ENCODE data around the gene SSH3. TPM values are rescaled to one million over a fixed set of nuclear protein-coding genes. Genes with fewer than 3 reads are reported as not detected.

Gene SSH3
- total RNA-seq, 1 donor: 25.0 TPM

- Histone ChIP-seq H3K4me1 (ENCODE audit: insufficient read depth, low read length) (peaks cover under 1% of the 10 kb centered on the region), H3K4me3 (ENCODE audit: insufficient read depth, low read length) (no peak overlapping the region), H3K27ac (ENCODE audit: low read depth, low read length) (no peak overlapping the region), H3K27me3 (ENCODE audit: insufficient read depth, low read length) (no peaks in the 10 kb centered on the region), H2AFZ (ENCODE audit: low read length) (no peak overlapping the region), H3K9me3 (ENCODE audit: low read depth, low read length) (no peaks in the 10 kb centered on the region), H3K36me3 (ENCODE audit: insufficient read depth, low read length) (peaks cover 2% of the 10 kb centered on the region), H3K79me2 (ENCODE audit: insufficient read depth, low read length) (no peaks in the 10 kb centered on the region), H3K4me2 (ENCODE audit: insufficient read depth, low read length) (no peak overlapping the region), H4K20me1 (ENCODE audit: insufficient read depth, low read length) (no peaks in the 10 kb centered on the region)
- TF ChIP-seq CTCF (IDR thresholded peaks at IDR 0.05; ENCODE audit: extremely low read depth, low read depth, low read length): no peak
- no peak for DNase-seq (ENCODE audit: insufficient read length, low spot score, missing footprints)
Measured at GRCh38 chr11:67323526-67323925, 20.2 kb downstream of the SSH3 start.

GRCh38 chr11:67332081-67332691 is 28.9 kb downstream of the SSH3 start:
- no peaks in the 10 kb centered on the region for H4K20me1 ChIP-seq (ENCODE audit: insufficient read depth, low read length)
- no peaks in the 10 kb centered on the region for H3K27me3 ChIP-seq (ENCODE audit: insufficient read depth, low read length)
- no peak for DNase-seq (ENCODE audit: insufficient read length, low spot score, missing footprints)
- no peaks in the 10 kb centered on the region for H3K4me1 ChIP-seq (ENCODE audit: insufficient read depth, low read length)
- H2AFZ ChIP-seq (ENCODE audit: low read length): no peak overlapping the region
- no peak for TF ChIP-seq CTCF (IDR thresholded peaks at IDR 0.05; ENCODE audit: extremely low read depth, low read depth, low read length)
- H3K4me3 ChIP-seq (ENCODE audit: insufficient read depth, low read length): no peak overlapping the region
- H3K4me2 ChIP-seq (ENCODE audit: insufficient read depth, low read length): no peak overlapping the region
- no peaks in the 10 kb centered on the region for H3K9me3 ChIP-seq (ENCODE audit: low read depth, low read length)
- no peaks in the 10 kb centered on the region for H3K79me2 ChIP-seq (ENCODE audit: insufficient read depth, low read length)
- peaks cover under 1% of the 10 kb centered on the region for H3K36me3 ChIP-seq (ENCODE audit: insufficient read depth, low read length)
- H3K27ac ChIP-seq (ENCODE audit: low read depth, low read length): no peak overlapping the region

- TF ChIP-seq CTCF (IDR thresholded peaks at IDR 0.05; ENCODE audit: extremely low read depth, low read depth, low read length): no peak
- H3K4me1 ChIP-seq (ENCODE audit: insufficient read depth, low read length): no peaks in the 10 kb centered on the region
- peaks cover 3% of the 10 kb centered on the region for H3K36me3 ChIP-seq (ENCODE audit: insufficient read depth, low read length)
- no peaks in the 10 kb centered on the region for H3K9me3 ChIP-seq (ENCODE audit: low read depth, low read length)
- no peak overlapping the region for H3K27ac ChIP-seq (ENCODE audit: low read depth, low read length)
- no peaks in the 10 kb centered on the region for H4K20me1 ChIP-seq (ENCODE audit: insufficient read depth, low read length)
- no peak overlapping the region for H3K4me2 ChIP-seq (ENCODE audit: insufficient read depth, low read length)
- no peak overlapping the region for H2AFZ ChIP-seq (ENCODE audit: low read length)
- no peaks in the 10 kb centered on the region for H3K27me3 ChIP-seq (ENCODE audit: insufficient read depth, low read length)
- H3K4me3 ChIP-seq (ENCODE audit: insufficient read depth, low read length): no peak overlapping the region
- no peaks in the 10 kb centered on the region for H3K79me2 ChIP-seq (ENCODE audit: insufficient read depth, low read length)
- no peak for DNase-seq (ENCODE audit: insufficient read length, low spot score, missing footprints)
Measured at GRCh38 chr11:67337257-67337656, 33.9 kb downstream of the SSH3 start.

- peaks cover 23% of the 10 kb centered on the region for H3K4me1 ChIP-seq (ENCODE audit: insufficient read depth, low read length)
- no peaks in the 10 kb centered on the region for H3K27me3 ChIP-seq (ENCODE audit: insufficient read depth, low read length)
- H3K36me3 ChIP-seq (ENCODE audit: insufficient read depth, low read length): no peaks in the 10 kb centered on the region
- H2AFZ ChIP-seq (ENCODE audit: low read length): no peak overlapping the region
- H3K9me3 ChIP-seq (ENCODE audit: low read depth, low read length): no peaks in the 10 kb centered on the region
- DNase-seq (ENCODE audit: insufficient read length, low spot score, missing footprints): no peak
- no peak for TF ChIP-seq CTCF (IDR thresholded peaks at IDR 0.05; ENCODE audit: extremely low read depth, low read depth, low read length)
- H3K27ac ChIP-seq (ENCODE audit: low read depth, low read length): no peak overlapping the region
- H4K20me1 ChIP-seq (ENCODE audit: insufficient read depth, low read length): peaks cover 3% of the 10 kb centered on the region
- no peaks in the 10 kb centered on the region for H3K79me2 ChIP-seq (ENCODE audit: insufficient read depth, low read length)
- no peak overlapping the region for H3K4me2 ChIP-seq (ENCODE audit: insufficient read depth, low read length)
- H3K4me3 ChIP-seq (ENCODE audit: insufficient read depth, low read length): no peak overlapping the region
Measured at GRCh38 chr11:67344264-67344663, 40.9 kb downstream of the SSH3 start.
